CD4-positive, alpha-beta T cell treated with Interleukin-17A for 4 hours (primary cell): ENCODE data around the gene STUM.

Experiments used
- DNase-seq: peaks from one replicate; pipeline ENCODE4 v3.0.0-alpha.2; 2020; ENCODE audit warnings: mixed read lengths

STUM gene

GRCh38 chr1:226656601-226657277, 108.2 kb downstream of the STUM start:
- peak; percentile 76 for DNase-seq

GRCh38 chr1:226657895-226658545, 109.5 kb downstream of the STUM start:
- no peak for DNase-seq

GRCh38 chr1:226658546-226659125, 110.1 kb downstream of the STUM start:
- DNase-seq: no peak
